K562 (cell line): ENCODE results near the gene SIRT7. TPM values are rescaled to one million over a fixed set of nuclear protein-coding genes. Genes with fewer than 3 reads are reported as not detected.
A peak's percentile ranks its signal among the peaks of the same experiment; 100 is the strongest.

ENCODE experiments used
- DIDO1 ChIP-seq: fragments of 450-650 bp; IDR thresholded peaks from 2 replicates; pipeline ENCODE4 v1.6.1; 2016; ENCODE audit warnings: low read depth, missing biosample characterization, missing genetic modification characterization
- FOXM1 ChIP-seq, 2 experiments: fragments of 450-650 bp in 1 of 2; sonication (generic) in 1 of 2; formaldehyde crosslinking in 1 of 2; IDR thresholded peaks; 2 replicates each; pipeline versions ENCODE4 v1.6.1 to v1.9.0; 2017 to 2022; ENCODE audit warnings: low read depth in 2 of 2, mild to moderate bottlenecking in 2 of 2, missing genetic modification reagents in 1 of 2, moderate library complexity in 1 of 2
- NFE2L1 ChIP-seq: fragments of 450-650 bp; IDR thresholded peaks from 2 replicates; pipeline ENCODE4 v1.6.1; 2016; ENCODE audit warnings: missing genetic modification characterization, low read depth, mild to moderate bottlenecking, missing compliant biosample characterization, moderate library complexity, borderline replicate concordance
- PCBP1 ChIP-seq: fragments of 200-400 bp; formaldehyde crosslinking; IDR thresholded peaks from 2 replicates; pipeline ENCODE4 v1.6.1; 2018; ENCODE audit warnings: mild to moderate bottlenecking, low read depth, low read length; ENCODE audit not compliant: poor library complexity, severe bottlenecking
- SRSF1 ChIP-seq: fragments of 200-400 bp; formaldehyde crosslinking; IDR thresholded peaks from 2 replicates; pipeline ENCODE4 v1.6.1; 2017; ENCODE audit warnings: mild to moderate bottlenecking, low read depth, low read length, moderate library complexity
- SUPT5H ChIP-seq: fragments of 450-650 bp; IDR thresholded peaks from 2 replicates; pipeline ENCODE4 v1.6.1; 2016
- TEAD1 ChIP-seq, 2 experiments: fragments of 450-650 bp in 1 of 2; sonication (generic) in 1 of 2; formaldehyde crosslinking; IDR thresholded peaks; 2 replicates each; pipeline versions ENCODE4 v1.4.0 to v1.8.0; 2020 to 2022; ENCODE audit warnings: mild to moderate bottlenecking in 2 of 2, missing genetic modification reagents in 1 of 2
- ZKSCAN8 ChIP-seq: fragments of 200-800 bp; sonication (Bioruptor generic); IDR thresholded peaks from 2 replicates; pipeline ENCODE4 v1.6.1; 2016; ENCODE audit warnings: missing genetic modification characterization, missing compliant biosample characterization
- ZNF212 ChIP-seq: fragments of 450-650 bp; formaldehyde crosslinking; IDR thresholded peaks from 2 replicates; pipeline ENCODE4 v1.4.0; 2020; ENCODE audit warnings: mild to moderate bottlenecking
- ZZZ3 ChIP-seq: fragments of 450-650 bp; IDR thresholded peaks from 2 replicates; pipeline ENCODE4 v1.6.1; 2016; ENCODE audit warnings: antibody characterized with exemption, mild to moderate bottlenecking, moderate library complexity
- polyA plus RNA-seq, 8 experiments: library from polyadenylated mRNA; depleted of rRNA in 4 of 8; stranded (reverse) in 5 of 8; unstranded in 3 of 8; fragments of >200 nt; fragmentation: Nextera tagmentation in 2 of 8; fragmentation: Illumina TruSeq in 1 of 8; extraction: Ambion mirVana in 2 of 8; extraction: Trizol in 1 of 8; gene quantifications; 2 replicates each; pipeline versions ENCODE4 v1.2.1 to v1.2.3, GENCODE V29; 2011 to 2014; ENCODE audit warnings: inconsistent platforms in 1 of 8, missing spikeins in 1 of 8
- total RNA-seq, 7 experiments: library from RNA; depleted of rRNA in 6 of 7; stranded (reverse); fragments of >200 nt in 6 of 7; fragmentation: Illumina TruSeq in 2 of 7; extraction: Trizol in 2 of 7; gene quantifications; 2 replicates each; pipeline versions ENCODE4 v1.2.1 to v1.2.3, GENCODE V29; 2011 to 2021; ENCODE audit warnings: low replicate concordance in 1 of 7
- TF ChIP-seq, protein P1 (sequence below), 2 experiments: fragments of 450-650 bp; formaldehyde crosslinking in 1 of 2; IDR thresholded peaks; 2 replicates each; pipeline versions ENCODE4 v1.4.0 to v1.6.1; 2014 to 2020; ENCODE audit warnings: mild to moderate bottlenecking in 2 of 2, borderline replicate concordance in 1 of 2, low read depth in 1 of 2
- TF ChIP-seq, protein P2 (sequence below): fragments of 250-450 bp; sonication (Bioruptor Pico); IDR thresholded peaks from 2 replicates; pipeline ENCODE4 v1.4.0; 2020
- TF ChIP-seq, protein P3 (sequence below), 3 experiments: fragments of 200-800 bp in 1 of 3; fragments of 250-450 bp in 1 of 3; fragments of 450-650 bp in 1 of 3; sonication (Bioruptor Pico) in 1 of 3; sonication (Bioruptor generic) in 1 of 3; formaldehyde crosslinking in 1 of 3; IDR thresholded peaks; 2 replicates each; pipeline versions ENCODE4 v1.6.1 to v1.8.0; 2016 to 2022; ENCODE audit warnings: mild to moderate bottlenecking in 2 of 3, missing genetic modification characterization in 2 of 3, missing compliant biosample characterization in 1 of 3, moderate library complexity in 1 of 3

SIRT7 gene
- total and polyA plus RNA-seq, 9 of the 15 experiments (the other 6 are each of a cell fraction or from before 2014, with no cell fraction given), result 1.6 to 54.8 (median 20.3) TPM

DNA sequence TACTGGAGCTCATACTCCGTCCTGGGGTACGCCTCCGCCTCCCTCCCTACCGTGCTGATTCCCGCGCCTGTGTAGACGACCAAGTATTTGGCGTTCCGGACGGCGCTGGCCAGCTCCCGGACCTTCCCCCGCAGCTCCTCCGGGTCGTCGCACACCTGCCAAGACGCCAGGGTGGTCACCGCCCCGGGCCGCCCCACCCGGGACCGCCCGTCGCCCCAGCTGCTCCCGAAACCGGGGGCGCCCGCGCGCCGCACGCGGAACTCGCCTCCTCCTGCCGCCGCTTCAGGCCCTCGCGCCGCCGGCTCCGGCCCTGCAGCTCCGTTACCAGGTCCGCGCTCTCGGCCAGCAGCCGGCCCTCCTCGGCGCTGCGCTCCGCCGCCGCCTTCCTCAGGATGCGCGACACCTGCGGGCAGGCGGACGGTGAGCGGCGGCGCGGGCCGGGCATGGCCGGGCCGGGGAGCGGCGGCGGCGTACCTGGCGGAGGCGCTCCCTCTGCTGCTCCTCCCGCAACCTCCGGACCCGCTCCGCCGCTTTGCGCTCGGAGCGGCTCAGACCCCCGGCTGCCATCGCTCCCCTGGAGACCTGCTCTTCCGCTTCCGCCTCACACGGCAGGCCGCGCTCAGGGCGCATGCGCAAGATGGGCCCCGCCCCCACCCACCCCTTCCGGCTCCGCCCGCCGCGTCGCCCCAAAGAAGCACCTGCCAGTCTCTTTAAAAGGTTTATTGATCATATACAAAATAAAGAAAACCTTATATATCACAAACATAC is at the start of gene SIRT7 (continued):
- TF ChIP-seq NFE2L1 (tag) (no peak), TEAD1 (CRISPR knock-in tag; IDR thresholded peaks at IDR 0.05) (no peak), ZZZ3 (no peak), ZNF212 (CRISPR knock-in tag) (no peak), FOXM1 (IDR thresholded peaks at IDR 0.05; ENCODE audit: low read depth) (no peak), FOXM1 (CRISPR knock-in tag; IDR thresholded peaks at IDR 0.05; ENCODE audit: low read depth) (no peak), SRSF1 (no peak), ZKSCAN8 (CRISPR knock-in tag) (no peak), PCBP1 (peak; percentile 31), DIDO1 (tag) (no peak), SUPT5H (no peak)
- TF ChIP-seq, protein P1, sequence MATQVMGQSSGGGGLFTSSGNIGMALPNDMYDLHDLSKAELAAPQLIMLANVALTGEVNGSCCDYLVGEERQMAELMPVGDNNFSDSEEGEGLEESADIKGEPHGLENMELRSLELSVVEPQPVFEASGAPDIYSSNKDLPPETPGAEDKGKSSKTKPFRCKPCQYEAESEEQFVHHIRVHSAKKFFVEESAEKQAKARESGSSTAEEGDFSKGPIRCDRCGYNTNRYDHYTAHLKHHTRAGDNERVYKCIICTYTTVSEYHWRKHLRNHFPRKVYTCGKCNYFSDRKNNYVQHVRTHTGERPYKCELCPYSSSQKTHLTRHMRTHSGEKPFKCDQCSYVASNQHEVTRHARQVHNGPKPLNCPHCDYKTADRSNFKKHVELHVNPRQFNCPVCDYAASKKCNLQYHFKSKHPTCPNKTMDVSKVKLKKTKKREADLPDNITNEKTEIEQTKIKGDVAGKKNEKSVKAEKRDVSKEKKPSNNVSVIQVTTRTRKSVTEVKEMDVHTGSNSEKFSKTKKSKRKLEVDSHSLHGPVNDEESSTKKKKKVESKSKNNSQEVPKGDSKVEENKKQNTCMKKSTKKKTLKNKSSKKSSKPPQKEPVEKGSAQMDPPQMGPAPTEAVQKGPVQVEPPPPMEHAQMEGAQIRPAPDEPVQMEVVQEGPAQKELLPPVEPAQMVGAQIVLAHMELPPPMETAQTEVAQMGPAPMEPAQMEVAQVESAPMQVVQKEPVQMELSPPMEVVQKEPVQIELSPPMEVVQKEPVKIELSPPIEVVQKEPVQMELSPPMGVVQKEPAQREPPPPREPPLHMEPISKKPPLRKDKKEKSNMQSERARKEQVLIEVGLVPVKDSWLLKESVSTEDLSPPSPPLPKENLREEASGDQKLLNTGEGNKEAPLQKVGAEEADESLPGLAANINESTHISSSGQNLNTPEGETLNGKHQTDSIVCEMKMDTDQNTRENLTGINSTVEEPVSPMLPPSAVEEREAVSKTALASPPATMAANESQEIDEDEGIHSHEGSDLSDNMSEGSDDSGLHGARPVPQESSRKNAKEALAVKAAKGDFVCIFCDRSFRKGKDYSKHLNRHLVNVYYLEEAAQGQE (IDR thresholded peaks at IDR 0.05; ENCODE audit: borderline replicate concordance), result peak; percentile 28
- TF ChIP-seq, protein P1 (CRISPR knock-in tag; IDR thresholded peaks at IDR 0.05; ENCODE audit: low read depth), result peak; percentile 88
- TF ChIP-seq, protein P2, sequence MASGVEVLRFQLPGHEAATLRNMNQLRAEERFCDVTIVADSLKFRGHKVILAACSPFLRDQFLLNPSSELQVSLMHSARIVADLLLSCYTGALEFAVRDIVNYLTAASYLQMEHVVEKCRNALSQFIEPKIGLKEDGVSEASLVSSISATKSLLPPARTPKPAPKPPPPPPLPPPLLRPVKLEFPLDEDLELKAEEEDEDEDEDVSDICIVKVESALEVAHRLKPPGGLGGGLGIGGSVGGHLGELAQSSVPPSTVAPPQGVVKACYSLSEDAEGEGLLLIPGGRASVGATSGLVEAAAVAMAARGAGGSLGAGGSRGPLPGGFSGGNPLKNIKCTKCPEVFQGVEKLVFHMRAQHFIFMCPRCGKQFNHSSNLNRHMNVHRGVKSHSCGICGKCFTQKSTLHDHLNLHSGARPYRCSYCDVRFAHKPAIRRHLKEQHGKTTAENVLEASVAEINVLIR (CRISPR knock-in tag), result no peak
- TF ChIP-seq, protein P3, sequence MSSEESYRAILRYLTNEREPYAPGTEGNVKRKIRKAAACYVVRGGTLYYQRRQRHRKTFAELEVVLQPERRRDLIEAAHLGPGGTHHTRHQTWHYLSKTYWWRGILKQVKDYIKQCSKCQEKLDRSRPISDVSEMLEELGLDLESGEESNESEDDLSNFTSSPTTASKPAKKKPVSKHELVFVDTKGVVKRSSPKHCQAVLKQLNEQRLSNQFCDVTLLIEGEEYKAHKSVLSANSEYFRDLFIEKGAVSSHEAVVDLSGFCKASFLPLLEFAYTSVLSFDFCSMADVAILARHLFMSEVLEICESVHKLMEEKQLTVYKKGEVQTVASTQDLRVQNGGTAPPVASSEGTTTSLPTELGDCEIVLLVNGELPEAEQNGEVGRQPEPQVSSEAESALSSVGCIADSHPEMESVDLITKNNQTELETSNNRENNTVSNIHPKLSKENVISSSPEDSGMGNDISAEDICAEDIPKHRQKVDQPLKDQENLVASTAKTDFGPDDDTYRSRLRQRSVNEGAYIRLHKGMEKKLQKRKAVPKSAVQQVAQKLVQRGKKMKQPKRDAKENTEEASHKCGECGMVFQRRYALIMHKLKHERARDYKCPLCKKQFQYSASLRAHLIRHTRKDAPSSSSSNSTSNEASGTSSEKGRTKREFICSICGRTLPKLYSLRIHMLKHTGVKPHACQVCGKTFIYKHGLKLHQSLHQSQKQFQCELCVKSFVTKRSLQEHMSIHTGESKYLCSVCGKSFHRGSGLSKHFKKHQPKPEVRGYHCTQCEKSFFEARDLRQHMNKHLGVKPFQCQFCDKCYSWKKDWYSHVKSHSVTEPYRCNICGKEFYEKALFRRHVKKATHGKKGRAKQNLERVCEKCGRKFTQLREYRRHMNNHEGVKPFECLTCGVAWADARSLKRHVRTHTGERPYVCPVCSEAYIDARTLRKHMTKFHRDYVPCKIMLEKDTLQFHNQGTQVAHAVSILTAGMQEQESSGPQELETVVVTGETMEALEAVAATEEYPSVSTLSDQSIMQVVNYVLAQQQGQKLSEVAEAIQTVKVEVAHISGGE (CRISPR knock-in tag; IDR thresholded peaks at IDR 0.05), result peak in 2 of 3 experiments; percentile 35 to 39; a peak in 1 of 6 replicates
